SK-N-MC (cell line): Measurements from ENCODE around the gene TNFRSF14.
"Not testable (repeated sequence)": the region's sequence is repeated elsewhere in the genome, so short reads cannot be mapped to it uniquely, and the experiment has no call there.

ENCODE experiments used
- DNase-seq: peaks from one replicate; pipeline ENCODE4 v3.0.0-alpha.2; 2011; ENCODE audit warnings: low read depth, low spot score
- H3K27ac ChIP-seq: fragments of 200-600 bp; sonication (generic); 2 replicates; pipeline ENCODE4 v1.5.1; 2016; ENCODE audit warnings: mixed run types
- H3K36me3 ChIP-seq: fragments of 200-600 bp; sonication (generic); 2 replicates; pipeline ENCODE4 v1.6.1; 2017; ENCODE audit warnings: antibody characterized with exemption, low read length, mixed read lengths; ENCODE audit not compliant: insufficient read depth
- H3K4me3 ChIP-seq: fragments of 200-600 bp; sonication (generic); 2 replicates; pipeline ENCODE4 v1.5.1; 2016
- H3K9ac ChIP-seq: fragments of 200-600 bp; sonication (generic); 2 replicates; pipeline ENCODE4 v1.8.0; 2017; ENCODE audit warnings: mixed run types, mixed read lengths; ENCODE audit not compliant: insufficient read length
- H3K9me3 ChIP-seq: fragments of 200-600 bp; sonication (generic); 2 replicates; pipeline ENCODE4 v1.6.1; 2017; ENCODE audit warnings: low read depth, mild to moderate bottlenecking, antibody characterized with exemption, low read length, moderate library complexity, mixed read lengths
- EZH2 ChIP-seq: fragments of 200-600 bp; sonication (generic); IDR thresholded peaks from one replicate; pipeline ENCODE4 v1.6.1; 2017; ENCODE audit warnings: antibody characterized with exemption
- FOXP2 ChIP-seq: optimal IDR thresholded peaks from 2 replicates; pipeline ENCODE3; 2011; ENCODE audit warnings: mild to moderate bottlenecking, moderate library complexity; ENCODE audit not compliant: insufficient read depth; ENCODE audit errors: extremely low read length, control extremely low read depth
- POLR2AphosphoS5 ChIP-seq: IDR thresholded peaks from 2 replicates; pipeline ENCODE4 v1.6.1; 2012; ENCODE audit warnings: mild to moderate bottlenecking, low read depth, low read length, borderline replicate concordance

The TNFRSF14 gene

DNA sequence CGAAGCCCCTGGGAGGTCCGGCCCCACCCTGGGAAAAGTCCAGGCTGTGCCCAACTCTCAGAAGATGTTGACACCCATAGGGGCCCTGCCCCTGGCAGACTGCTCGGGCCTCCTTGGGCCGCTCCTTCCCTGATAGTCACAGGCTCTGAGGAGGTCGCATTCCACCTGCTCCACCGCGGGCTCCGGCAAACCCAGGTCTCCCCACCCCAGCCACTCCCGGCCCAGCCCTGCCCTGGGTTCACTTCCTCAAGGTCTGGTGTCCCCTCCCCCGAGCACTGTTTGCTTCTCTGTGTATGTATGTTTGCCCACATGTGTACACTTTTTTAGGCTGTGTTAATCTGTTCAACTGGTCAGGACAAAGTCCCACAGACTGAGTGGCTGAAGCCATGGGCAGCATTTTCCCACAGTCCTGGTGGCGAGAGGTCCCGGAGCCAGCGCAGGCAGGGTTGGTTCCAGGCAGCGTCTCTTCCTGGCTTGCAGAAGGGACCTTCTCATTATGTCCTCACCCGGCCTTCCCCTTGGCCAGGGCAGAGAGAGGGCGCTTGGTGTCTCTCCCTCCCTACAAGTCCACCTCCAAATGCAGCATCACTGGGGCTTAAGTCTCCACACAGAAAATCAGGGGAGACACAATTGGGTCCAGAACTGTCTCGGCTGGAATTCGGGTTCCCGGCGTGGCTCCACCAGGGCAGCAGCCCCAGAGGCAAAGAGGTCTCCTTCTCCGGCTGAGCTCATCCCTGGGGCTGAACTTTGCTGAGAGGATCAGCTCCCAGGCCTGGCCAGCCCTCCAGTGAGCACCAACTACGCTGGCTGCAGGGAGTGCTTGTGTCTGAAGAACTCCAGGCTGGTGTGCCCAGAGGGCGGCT, 19.9 kb downstream of the TNFRSF14 start:
- Histone ChIP-seq H3K9me3 (no peaks in the 10 kb centered on the region), H3K9ac (no peak overlapping the region), H3K36me3 (no peaks in the 10 kb centered on the region), H3K27ac (no peak overlapping the region), H3K4me3 (no peak overlapping the region)
- DNase-seq: no peak
- TF ChIP-seq POLR2AphosphoS5 (no peak), EZH2 (no peak), FOXP2 (no peak)

DNA sequence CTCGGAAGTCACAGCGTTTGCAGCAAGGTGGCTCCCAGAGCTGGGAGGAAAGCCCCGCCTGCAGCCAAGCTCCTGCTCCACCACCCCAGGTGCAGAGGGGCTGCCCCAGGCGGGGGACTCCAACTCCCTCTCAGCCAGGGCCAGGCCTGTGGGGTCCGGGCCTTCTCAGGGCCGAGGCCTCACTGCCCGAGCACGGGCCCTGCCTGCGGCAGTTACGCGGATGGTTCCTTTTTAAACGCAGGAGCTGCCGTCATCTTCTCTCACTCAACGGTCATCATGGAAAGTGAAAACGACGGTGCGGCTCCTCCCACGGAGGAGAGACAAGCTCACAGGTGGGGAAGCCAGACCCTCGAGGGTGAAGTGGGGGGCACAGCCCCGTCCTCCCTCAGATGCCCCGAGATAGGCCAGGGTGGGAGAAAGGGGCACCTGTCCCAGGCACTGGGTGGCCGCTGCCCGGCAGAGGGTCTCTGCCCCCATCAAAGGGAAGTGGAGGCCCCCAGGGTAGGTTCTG, 21.4 kb downstream of the TNFRSF14 start:
- not testable (repeated sequence) for H3K36me3 ChIP-seq, H3K9ac ChIP-seq, H3K4me3 ChIP-seq, H3K27ac ChIP-seq, H3K9me3 ChIP-seq, DNase-seq

DNA sequence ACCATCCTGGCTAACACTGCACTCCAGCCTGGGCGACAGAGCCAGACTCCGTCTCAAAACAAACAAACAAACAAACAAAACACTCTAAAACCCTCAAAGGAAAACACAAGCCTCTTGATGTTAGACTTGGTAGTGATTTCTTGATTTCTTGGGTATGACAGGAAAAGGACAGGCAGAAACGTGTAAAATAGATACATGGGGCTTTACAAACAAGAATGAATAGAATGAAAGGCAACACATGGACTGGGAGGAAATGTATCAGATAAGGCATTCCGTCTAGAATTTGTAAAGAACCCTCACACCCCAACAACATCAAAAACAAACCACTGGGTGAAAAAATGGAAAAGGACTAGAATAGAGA, 22.6 kb downstream of the TNFRSF14 start:
- Histone ChIP-seq H3K27ac (no peak overlapping the region), H3K36me3 (no peaks in the 10 kb centered on the region), H3K9ac (no peak overlapping the region), H3K9me3 (no peaks in the 10 kb centered on the region), H3K4me3 (no peak overlapping the region)
- TF ChIP-seq FOXP2 (no peak), EZH2 (no peak), POLR2AphosphoS5 (no peak)
- DNase-seq: no peak

DNA sequence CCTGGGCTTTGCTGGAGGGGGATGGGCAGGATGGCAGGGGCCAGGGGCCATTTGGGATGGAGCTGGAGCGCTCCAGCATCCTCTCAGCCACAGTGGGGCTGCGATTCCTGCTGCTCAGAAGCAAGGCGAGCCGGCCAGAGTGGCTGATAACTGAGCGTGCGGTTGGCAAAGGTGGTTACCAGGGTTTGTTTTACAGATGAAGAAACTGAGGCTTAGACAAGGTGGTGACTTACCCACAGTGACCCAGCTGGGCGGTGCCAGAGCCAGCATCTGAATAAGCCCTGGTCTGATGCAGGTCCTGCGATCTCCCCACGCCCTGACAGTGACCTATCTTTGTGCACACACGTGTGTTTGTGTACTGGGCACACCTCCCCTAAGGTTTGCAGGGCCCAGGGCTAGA, 24.5 kb downstream of the TNFRSF14 start:
- TF ChIP-seq EZH2 (no peak), POLR2AphosphoS5 (no peak), FOXP2 (no peak)
- no peak for DNase-seq
- Histone ChIP-seq H3K27ac (no peak overlapping the region), H3K9ac (no peak overlapping the region), H3K9me3 (no peaks in the 10 kb centered on the region), H3K36me3 (no peaks in the 10 kb centered on the region), H3K4me3 (no peak overlapping the region)

DNA sequence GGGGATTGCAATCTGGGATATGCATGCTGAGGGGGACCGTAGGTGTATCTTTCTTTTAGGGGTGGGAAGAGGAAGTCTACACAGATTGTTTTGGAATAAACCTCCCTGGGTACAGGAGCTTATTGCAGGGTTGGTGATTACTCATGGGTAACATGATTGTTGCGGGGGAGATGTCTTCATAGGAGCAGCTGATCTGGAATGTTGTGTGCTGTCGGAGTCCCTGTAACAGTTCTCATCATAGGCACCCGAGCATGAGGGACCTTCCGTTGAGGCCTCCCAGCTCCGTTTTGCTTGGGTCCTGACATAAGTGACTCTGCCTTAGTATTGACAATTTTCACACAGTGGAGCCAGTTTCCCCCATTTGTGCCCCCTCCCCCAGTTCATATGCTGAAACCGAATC, 26.2 kb downstream of the TNFRSF14 start:
- Histone ChIP-seq H3K27ac (no peak overlapping the region), H3K4me3 (no peak overlapping the region), H3K9ac (no peak overlapping the region), H3K9me3 (no peaks in the 10 kb centered on the region), H3K36me3 (no peaks in the 10 kb centered on the region)
- TF ChIP-seq EZH2: no peak
- TF ChIP-seq POLR2AphosphoS5: no peak
- TF ChIP-seq FOXP2: no peak
- no peak for DNase-seq

DNA sequence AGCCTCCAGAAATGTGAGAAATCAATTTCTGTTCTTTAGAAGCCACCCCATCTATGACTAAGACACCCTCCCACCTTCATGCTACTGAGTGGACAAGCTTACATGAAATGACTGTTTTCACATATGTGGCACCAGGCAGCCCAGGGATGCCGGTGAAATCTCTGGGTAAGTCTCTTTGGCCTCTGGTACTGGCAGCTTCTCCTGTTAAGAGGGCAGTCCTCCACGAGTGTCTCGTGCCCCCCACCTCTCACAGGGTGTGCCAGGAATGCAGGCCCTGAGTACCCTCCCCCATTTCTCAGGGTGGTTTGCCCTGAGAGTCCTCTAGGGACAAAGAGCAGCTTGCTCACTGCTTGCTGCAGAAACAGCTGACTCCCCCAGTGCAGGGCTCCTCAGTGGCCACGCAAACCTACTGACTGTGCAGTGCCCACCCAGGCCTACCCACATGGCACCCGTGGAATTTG, 27.2 kb downstream of the TNFRSF14 start:
- Histone ChIP-seq H3K4me3 (no peak overlapping the region), H3K9ac (no peak overlapping the region), H3K9me3 (no peaks in the 10 kb centered on the region), H3K27ac (no peak overlapping the region), H3K36me3 (no peaks in the 10 kb centered on the region)
- no peak for TF ChIP-seq EZH2
- TF ChIP-seq FOXP2: no peak
- no peak for TF ChIP-seq POLR2AphosphoS5
- DNase-seq: no peak

DNA sequence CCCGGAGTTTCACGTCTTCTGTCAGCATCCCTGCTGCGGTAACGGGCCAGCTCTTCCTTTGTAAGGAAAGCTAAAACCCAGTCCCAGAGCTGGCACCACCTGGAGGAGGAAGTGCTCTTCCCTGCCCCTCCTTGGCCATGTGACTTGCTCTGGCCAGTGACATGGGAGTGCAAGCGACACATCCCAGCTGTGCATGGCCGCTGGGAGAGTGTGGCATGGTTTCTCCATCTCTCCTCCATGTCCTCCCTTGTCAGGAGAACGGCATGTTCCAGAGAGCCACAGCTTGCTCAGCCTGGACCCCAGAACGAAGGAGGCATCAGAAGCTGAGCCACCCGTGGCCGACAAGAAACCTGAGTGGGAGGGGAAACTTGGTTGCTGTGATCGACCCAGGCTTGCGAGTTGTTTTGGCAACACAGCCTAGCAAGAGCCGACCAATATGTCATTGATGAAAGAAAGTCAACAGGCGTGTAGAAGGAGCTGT, 27.7 kb downstream of the TNFRSF14 start:
- H3K9me3 ChIP-seq: no peaks in the 10 kb centered on the region
- no peak overlapping the region for H3K4me3 ChIP-seq
- H3K27ac ChIP-seq: no peak overlapping the region
- no peak overlapping the region for H3K9ac ChIP-seq
- H3K36me3 ChIP-seq: no peaks in the 10 kb centered on the region
- DNase-seq: no peak
- TF ChIP-seq FOXP2 (no peak), EZH2 (no peak), POLR2AphosphoS5 (no peak)

DNA sequence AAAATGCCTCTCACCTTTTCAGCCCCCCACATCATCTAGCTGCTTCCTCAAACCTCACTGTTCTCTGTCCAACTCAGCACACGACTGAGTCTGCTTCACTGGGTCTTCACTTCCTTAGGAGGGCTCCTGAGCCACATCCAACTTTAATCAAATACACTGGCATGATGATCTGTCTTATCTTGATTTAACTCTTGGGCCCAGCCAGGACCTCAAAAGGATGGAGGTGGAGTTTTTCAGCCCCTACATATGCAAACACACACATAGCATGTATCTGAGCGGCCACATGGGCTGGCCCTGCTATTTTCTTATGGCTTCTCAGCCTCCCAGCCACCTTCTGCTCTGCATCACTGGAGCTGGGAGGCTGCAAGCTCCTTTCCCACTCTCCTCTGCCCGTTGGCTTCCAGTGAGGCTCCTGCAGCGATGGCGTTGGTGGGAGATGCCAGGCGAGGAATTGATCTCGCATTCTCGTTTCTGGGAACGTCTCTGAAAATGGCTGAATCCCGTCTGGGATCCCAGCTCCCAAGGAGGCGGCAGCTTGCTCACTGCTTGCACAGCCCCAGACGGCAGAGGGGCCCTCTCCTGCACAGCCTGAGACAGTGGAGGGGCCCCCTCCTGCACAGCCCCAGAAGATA, 28.6 kb downstream of the TNFRSF14 start:
- TF ChIP-seq POLR2AphosphoS5 (no peak), EZH2 (no peak), FOXP2 (no peak)
- Histone ChIP-seq H3K36me3 (no peaks in the 10 kb centered on the region), H3K9me3 (no peaks in the 10 kb centered on the region), H3K9ac (peak overlapping the region; percentile 89), H3K27ac (0 out of 2 replicates have a peak overlapping the region, but pooled peaks have one; percentile 1), H3K4me3 (peak overlapping the region; percentile 96)
- no peak for DNase-seq
